Skeletal muscle tissue (tissue), 4 donors: ENCODE measurements around the gene B3GALT6. TPM values are rescaled to one million over a fixed set of nuclear protein-coding genes. Genes with fewer than 3 reads are reported as not detected.

Experiments used
- H3K27ac ChIP-seq: one replicate; pipeline ENCODE4 v1.7.0; 2013; ENCODE audit warnings: mild to moderate bottlenecking, low read depth, low read length, inconsistent platforms
- H3K27me3 ChIP-seq, 3 donors: one replicate each; pipeline ENCODE4 v1.7.0; 2013; ENCODE audit warnings: low read length in 3 of 3; ENCODE audit not compliant: control insufficient read depth in 3 of 3, insufficient read depth in 3 of 3
- H3K36me3 ChIP-seq, 3 donors: one replicate each; pipeline ENCODE4 v1.7.0; 2013; ENCODE audit warnings: low read length in 3 of 3; ENCODE audit not compliant: control insufficient read depth in 3 of 3, insufficient read depth in 3 of 3
- H3K4me1 ChIP-seq, 3 donors: one replicate each; pipeline ENCODE4 v1.7.0; 2013; ENCODE audit warnings: low read length in 3 of 3, mild to moderate bottlenecking in 3 of 3; ENCODE audit not compliant: control insufficient read depth in 3 of 3, insufficient read depth in 3 of 3
- H3K4me3 ChIP-seq, 3 donors: one replicate each; pipeline ENCODE4 v1.7.0; 2013; ENCODE audit warnings: low read length in 3 of 3
- H3K9ac ChIP-seq, 3 donors: one replicate each; pipeline ENCODE4 v1.7.0; 2013; ENCODE audit warnings: low read length in 3 of 3, mild to moderate bottlenecking in 3 of 3, moderate library complexity in 2 of 3, low read depth in 1 of 3
- H3K9me3 ChIP-seq, 3 donors: one replicate each; pipeline ENCODE4 v1.7.0; 2013; ENCODE audit warnings: low read length in 3 of 3; ENCODE audit not compliant: control insufficient read depth in 3 of 3
- total RNA-seq: library from RNA; depleted of rRNA; stranded (reverse); fragments of >200 nt; gene quantifications from one replicate; pipeline ENCODE4 v1.2.3, GENCODE V29; 2014
- donor health status: Osteomylitis.

Gene B3GALT6
- 10.4 TPM for total RNA-seq

DNA sequence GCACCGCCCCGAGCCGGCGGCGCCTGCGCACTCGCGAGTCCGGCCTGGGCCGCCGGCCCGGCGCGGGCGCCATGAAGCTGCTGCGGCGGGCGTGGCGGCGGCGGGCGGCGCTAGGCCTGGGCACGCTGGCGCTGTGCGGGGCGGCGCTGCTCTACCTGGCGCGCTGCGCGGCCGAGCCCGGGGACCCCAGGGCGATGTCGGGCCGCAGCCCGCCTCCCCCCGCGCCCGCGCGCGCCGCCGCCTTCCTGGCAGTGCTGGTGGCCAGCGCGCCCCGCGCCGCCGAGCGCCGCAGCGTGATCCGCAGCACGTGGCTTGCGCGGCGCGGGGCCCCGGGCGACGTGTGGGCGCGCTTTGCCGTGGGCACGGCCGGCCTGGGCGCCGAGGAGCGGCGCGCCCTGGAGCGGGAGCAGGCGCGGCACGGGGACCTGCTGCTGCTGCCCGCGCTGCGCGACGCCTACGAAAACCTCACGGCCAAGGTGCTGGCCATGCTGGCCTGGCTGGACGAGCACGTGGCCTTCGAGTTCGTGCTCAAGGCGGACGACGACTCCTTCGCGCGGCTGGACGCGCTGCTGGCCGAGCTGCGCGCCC is at the start of gene B3GALT6:
Gene B3GALT6 (plus strand): TSS at position 30 of the 588 bp plus-strand sequence. CDS start 42 bp downstream, at position 72.
- Histone ChIP-seq H3K27ac (peak within 1 kb of the TSS; percentile 92), H3K4me1 (peaks cover 32 to 40% (median 33%) of the 10 kb centered on the region in 3 donors), H3K9me3 (no peaks in the 10 kb centered on the region)

DNA sequence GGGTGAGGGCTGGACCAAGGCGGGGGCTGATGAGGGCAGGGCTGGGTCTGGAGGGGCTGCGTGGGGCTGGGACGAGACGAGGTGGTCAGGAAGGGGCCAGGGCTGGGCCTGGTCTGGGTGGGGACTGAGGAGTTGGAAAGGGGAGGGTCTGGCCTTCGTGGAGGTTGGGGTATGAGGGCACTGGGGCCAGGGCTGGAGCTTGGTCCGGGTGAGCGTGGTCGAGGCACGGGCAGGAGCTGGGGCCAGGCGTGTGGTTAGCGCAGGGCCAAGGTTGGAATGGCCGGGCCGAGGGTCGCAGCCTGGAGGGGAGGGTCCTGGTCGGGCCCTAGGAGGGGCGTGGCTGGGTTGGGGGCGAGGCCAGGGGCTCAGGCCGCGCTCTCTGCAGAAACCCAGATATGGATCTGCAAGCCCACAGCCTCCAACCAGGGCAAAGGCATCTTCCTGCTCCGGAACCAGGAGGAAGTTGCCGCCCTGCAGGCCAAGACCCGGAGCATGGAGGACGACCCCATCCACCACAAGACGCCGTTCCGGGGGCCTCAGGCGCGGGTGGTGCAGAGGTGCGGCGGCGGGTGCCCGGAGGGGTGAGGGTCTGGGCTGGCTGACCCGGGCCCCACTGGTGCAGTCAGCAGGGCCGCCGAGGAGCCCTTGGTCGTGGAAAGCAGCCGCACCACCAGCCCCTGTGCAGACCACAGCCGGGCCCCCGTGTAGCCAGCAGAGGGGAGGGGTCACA is 49.4 kb upstream of the B3GALT6 start:
- Histone ChIP-seq H3K4me3 (no peak overlapping the region), H3K4me1 (peaks cover 0 to 10% (median 0%) of the 10 kb centered on the region in 3 donors), H3K9me3 (no peaks in the 10 kb centered on the region), H3K27ac (no peak overlapping the region), H3K27me3 (peaks cover 8 to 30% (median 26%) of the 10 kb centered on the region in 3 donors), H3K36me3 (no peaks in the 10 kb centered on the region), H3K9ac (no peak overlapping the region)

More for the DNA sequence above, at the start of gene B3GALT6:
- peaks cover 10 to 21% (median 13%) of the 10 kb centered on the region in 3 donors for H3K36me3 ChIP-seq
- H3K4me3 ChIP-seq = peak within 1 kb of the TSS; percentile 90 to 98 (median 98)
- H3K9ac ChIP-seq = peak within 1 kb of the TSS; percentile 94 to 98 (median 97)
- H3K27me3 ChIP-seq = peaks cover 5 to 8% (median 6%) of the 10 kb centered on the region in 3 donors

GRCh38 chr1:1183221-1183747 is 48.8 kb upstream of the B3GALT6 start:
- H3K4me1 ChIP-seq = peaks cover 0 to 10% (median 0%) of the 10 kb centered on the region in 3 donors
- H3K36me3 ChIP-seq = no peaks in the 10 kb centered on the region
- no peak overlapping the region for H3K27ac ChIP-seq
- no peak overlapping the region for H3K9ac ChIP-seq
- no peaks in the 10 kb centered on the region for H3K9me3 ChIP-seq
- no peak overlapping the region for H3K4me3 ChIP-seq
- peaks cover 4 to 25% (median 21%) of the 10 kb centered on the region in 3 donors for H3K27me3 ChIP-seq

GRCh38 chr1:1183833-1184775 is 47.9 kb upstream of the B3GALT6 start:
- no peak overlapping the region for H3K9ac ChIP-seq
- H3K27me3 ChIP-seq = peaks cover 3 to 25% (median 15%) of the 10 kb centered on the region in 3 donors
- H3K36me3 ChIP-seq = no peaks in the 10 kb centered on the region
- H3K4me1 ChIP-seq = peaks cover 0 to 10% (median 0%) of the 10 kb centered on the region in 3 donors
- no peak overlapping the region for H3K4me3 ChIP-seq
- H3K27ac ChIP-seq = no peak overlapping the region
- no peaks in the 10 kb centered on the region for H3K9me3 ChIP-seq

DNA sequence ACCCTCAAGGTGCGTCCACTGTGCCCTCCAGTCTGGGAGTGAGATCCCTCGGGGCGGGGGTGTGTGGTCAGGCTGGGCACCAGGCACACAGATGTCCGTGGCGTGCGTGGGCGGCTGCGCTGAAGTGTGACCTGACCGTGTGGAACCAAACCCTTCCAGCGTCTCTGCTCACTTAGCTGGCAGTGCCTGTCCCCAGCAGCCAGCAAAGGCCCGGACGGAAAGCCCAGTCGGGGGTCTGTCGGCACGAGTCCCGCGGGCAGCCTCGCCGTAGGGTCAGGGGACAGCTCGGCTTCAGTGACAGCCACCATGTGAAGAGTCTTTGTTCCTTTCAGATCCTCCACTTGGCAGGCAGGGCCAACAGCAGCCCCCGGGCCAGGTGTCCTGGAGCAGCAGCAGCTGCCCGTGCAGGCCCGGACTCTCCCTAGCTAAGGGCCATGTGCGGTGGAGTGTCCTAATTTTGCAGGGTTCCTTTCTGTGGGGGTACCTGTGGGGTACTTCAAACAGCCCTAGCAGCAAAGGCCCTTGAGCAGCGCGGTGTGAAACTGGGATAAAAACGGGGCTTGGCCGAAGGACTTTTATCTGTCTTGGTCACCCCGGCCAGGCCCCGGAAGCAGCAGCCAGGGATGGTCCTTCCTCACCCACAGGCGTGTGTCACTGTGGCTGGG is 46.8 kb upstream of the B3GALT6 start:
- Histone ChIP-seq H3K36me3 (no peaks in the 10 kb centered on the region), H3K27me3 (peaks cover 0 to 17% (median 15%) of the 10 kb centered on the region in 3 donors), H3K4me1 (peaks cover 0 to 10% (median 0%) of the 10 kb centered on the region in 3 donors), H3K9me3 (no peaks in the 10 kb centered on the region), H3K27ac (no peak overlapping the region), H3K4me3 (no peak overlapping the region), H3K9ac (no peak overlapping the region)

DNA sequence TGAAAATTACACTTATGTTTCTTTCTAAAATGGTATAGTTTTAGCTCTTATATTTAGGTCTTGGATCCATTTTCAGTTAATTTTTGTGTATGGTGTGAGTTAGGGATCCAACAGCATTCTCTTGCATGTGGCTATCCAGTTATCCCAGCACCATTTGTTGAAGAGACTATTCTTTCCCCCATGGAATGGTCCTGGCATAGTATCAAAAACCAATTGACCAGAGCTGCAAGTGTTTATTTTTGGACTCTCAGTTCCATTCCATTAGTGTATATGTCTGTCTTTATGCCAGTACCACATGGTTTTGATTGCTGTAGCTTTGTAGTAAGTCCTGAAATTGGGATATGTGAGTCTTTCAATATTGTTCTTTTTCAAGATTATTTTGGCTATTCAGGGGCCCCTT is 44.1 kb upstream of the B3GALT6 start:
- H3K4me1 ChIP-seq = peaks cover 0 to 6% (median 0%) of the 10 kb centered on the region in 3 donors
- no peaks in the 10 kb centered on the region for H3K36me3 ChIP-seq

GRCh38 chr1:1189111-1189510 is 42.9 kb upstream of the B3GALT6 start:
- peaks cover 0 to 1% (median 0%) of the 10 kb centered on the region in 3 donors for H3K27me3 ChIP-seq
- H3K4me3 ChIP-seq = no peak overlapping the region
- no peaks in the 10 kb centered on the region for H3K4me1 ChIP-seq
- H3K27ac ChIP-seq = no peak overlapping the region
- no peaks in the 10 kb centered on the region for H3K36me3 ChIP-seq
- H3K9ac ChIP-seq = no peak overlapping the region
- no peaks in the 10 kb centered on the region for H3K9me3 ChIP-seq

More for the DNA sequence above, 44.1 kb upstream of the B3GALT6 start:
- H3K4me3 ChIP-seq = no peak overlapping the region
- H3K27ac ChIP-seq = no peak overlapping the region
- no peak overlapping the region for H3K9ac ChIP-seq
- peaks cover 0 to 7% (median 6%) of the 10 kb centered on the region in 3 donors for H3K27me3 ChIP-seq
- H3K9me3 ChIP-seq = no peaks in the 10 kb centered on the region

DNA sequence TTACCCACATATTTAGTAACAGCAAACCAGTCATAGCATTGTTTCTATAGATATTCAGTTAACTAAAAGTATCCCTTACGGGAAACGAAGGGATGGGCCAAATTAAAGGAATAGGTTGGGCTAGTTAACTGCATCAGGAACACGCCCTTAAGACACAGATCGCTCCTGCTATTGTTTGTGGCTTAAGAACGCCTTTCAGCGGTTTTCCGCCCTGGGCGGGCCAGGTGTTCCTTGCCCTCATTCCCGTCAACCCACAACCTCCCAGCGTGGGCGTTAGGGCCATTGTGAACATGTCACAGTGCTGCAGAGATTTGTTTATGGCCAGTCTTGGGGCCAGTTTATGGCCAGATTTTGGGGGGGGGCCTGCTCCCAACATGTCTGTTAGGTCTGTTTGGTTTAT is 40.3 kb upstream of the B3GALT6 start:
- no peaks in the 10 kb centered on the region for H3K36me3 ChIP-seq
- peaks cover 0 to 3% (median 0%) of the 10 kb centered on the region in 3 donors for H3K9me3 ChIP-seq
- no peak overlapping the region for H3K9ac ChIP-seq
- H3K4me3 ChIP-seq = no peak overlapping the region
- H3K27me3 ChIP-seq = peaks cover 0 to 3% (median 0%) of the 10 kb centered on the region in 3 donors
- H3K4me1 ChIP-seq = no peaks in the 10 kb centered on the region
- H3K27ac ChIP-seq = no peak overlapping the region

DNA sequence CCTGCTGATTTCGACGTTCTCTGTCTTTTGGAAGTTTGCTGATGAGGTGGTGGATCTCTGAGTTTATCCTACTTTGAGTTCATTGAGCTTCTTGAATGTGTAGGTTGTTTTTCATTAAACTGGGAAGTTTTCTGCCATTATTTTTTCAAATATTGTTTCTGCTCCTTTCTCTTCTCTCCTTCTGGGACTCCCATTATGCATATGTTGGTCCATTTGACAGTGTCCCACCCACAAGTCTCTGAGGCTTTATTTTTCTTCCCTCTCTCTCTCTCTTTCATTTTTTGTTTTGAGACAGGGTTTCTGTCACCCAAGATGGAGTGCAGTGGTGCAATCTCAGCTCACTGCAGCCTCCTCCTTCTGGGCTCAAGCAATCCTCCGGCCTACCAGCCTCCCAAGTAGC is 37.3 kb upstream of the B3GALT6 start:
- peaks cover 0 to 8% (median 6%) of the 10 kb centered on the region in 3 donors for H3K27me3 ChIP-seq
- peaks cover 0 to 3% (median 0%) of the 10 kb centered on the region in 3 donors for H3K9me3 ChIP-seq
- no peaks in the 10 kb centered on the region for H3K36me3 ChIP-seq
- H3K4me1 ChIP-seq = no peaks in the 10 kb centered on the region
- no peak overlapping the region for H3K4me3 ChIP-seq
- no peak overlapping the region for H3K9ac ChIP-seq
- H3K27ac ChIP-seq = no peak overlapping the region
